Measurements from ENCODE around the gene TMEM219.
A peak's percentile ranks its signal among the peaks of the same experiment; 100 is the strongest.
"Not testable (repeated sequence)": the region's sequence is repeated elsewhere in the genome, so short reads cannot be mapped to it uniquely, and the experiment has no call there.

TMEM219 gene, protein sequence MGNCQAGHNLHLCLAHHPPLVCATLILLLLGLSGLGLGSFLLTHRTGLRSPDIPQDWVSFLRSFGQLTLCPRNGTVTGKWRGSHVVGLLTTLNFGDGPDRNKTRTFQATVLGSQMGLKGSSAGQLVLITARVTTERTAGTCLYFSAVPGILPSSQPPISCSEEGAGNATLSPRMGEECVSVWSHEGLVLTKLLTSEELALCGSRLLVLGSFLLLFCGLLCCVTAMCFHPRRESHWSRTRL

DNA sequence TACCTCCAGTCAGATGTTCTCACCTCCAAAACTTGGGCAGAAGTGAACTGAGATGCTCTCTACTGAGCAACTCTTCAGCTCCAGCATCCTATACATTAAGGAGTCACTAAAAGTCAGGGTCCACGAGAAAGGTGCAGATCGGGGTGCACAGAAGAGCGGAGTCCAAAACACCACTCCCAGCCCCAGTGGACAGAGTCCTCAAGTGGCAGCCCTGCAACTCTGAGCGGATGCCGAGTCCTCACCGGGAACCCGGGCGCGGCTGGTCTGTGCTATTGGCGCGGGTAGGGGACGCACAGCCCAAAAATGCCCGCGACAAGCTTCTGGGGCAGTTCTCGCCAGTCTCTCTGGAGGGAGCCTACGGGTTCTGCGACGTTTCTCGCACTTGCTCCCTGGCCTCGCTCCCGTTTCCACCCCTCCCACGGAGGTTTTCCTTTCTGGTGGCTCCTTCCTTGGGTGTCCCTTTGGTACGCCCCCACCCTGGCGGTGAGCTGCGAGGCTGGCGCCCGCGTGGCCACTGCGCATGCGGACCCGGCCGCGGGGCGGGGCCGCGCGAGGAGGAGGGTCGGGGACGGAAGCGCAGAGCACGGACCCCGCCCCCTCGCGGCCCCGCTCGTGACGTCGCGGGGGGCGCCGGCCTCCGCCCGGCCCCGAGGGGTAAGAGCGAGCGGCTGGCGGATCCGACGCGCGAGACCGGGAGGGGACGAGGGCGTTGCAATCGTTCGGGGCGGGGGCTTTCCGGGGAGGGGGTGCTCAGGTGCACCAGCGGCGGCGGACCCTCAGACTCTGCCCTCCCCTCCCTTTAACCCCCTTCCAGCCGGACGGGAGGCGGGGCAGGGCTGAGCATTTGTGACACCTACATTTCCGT is at the start of gene TMEM219:
Gene TMEM219, plus strand, starts transcription at position 601 of the 865 bp plus-strand sequence. CDS start 1,065 bp downstream, outside the sequence.
- peak; percentile 90 for DNase-seq

DNA sequence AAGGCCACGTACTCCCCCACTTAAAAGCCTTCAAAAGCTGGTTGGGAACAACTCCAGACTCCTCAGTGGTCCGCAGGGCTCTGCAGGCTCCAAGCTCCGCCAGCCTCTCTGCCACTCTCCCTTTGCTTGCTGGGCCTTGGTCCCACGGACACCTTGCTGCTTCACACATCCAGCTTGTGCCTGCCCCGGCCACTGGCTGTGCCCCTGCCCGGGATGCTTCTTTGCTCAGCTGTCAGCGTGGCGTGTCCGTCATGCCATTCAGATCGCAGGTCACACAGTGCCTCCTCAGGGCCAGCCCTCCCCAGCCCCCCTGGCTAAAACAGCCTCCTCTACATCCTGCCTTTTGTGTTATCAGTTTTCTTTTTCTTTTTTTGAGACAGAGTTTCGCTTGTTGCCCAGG is 49.8 kb upstream of the TMEM219 start:
- no peak for DNase-seq

DNA sequence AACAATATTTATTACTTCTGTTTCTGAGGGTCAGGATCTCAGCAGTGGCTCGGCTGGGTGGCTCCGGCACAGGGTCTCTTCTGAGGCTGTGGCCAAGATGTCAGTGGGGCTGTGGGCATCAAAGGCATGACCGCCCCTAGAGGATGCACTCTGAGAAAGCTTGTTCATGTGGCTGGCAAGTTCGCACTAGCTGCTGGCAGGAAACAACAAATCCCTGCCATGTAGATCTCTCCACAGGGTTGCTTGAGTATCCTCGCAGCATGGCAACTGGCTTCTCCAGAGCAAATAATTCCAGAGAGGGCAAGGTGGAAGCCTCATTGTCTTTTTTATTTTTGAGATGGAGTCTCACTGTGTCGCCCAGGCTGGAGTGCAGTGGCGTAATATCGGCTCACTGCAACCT is 48.4 kb upstream of the TMEM219 start:
- no peak for DNase-seq

DNA sequence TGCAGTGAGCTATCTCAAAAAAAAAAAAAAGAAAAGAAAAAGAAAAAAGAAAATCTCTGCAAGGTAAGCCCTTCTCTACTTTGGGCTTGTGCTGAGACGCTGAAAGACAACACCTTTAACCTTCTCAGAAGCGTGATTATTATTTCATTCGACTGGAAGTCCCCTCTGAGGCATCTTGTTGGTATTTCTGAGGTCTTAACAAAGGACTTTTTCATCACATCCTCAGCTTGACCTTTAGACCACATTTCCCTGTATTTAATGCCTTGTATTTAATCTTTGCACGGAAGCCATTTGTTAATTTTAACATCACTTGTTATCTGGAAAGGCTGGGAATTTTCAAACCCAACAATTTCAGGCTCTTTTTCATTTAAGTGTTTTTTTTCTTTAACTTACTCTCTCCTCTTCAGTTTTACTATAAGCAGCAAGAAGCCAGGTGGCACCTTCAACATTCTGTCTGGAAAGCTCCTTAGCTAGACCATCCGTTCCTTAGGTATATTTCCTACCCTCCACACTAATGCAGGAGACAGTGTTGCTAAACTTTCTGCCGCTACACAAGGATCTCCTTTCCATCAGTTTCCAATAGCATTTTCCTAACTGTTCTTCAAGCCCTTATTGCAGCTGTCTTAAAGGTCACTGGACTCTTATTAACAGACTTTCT is 46.2 kb upstream of the TMEM219 start:
- DNase-seq, result no peak

DNA sequence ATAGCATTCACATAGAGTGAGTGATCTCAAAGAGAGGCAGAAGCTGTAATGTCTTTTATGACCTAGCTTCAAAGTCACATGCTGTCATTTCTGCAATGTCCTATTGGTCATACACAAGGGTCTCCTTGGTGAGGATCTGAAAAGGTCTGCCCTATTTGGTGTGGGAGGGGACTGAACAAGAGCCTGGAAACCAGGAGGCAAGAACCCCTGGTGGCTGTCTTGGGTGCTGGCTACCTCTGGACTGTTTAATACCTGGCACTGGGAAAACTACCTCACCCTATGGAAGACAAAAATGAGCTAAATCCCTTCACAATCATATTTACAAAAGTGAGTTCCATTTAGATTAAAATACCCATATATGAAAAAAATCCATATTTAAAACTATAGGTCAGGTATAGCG is 44.9 kb upstream of the TMEM219 start:
- no peak for DNase-seq

DNA sequence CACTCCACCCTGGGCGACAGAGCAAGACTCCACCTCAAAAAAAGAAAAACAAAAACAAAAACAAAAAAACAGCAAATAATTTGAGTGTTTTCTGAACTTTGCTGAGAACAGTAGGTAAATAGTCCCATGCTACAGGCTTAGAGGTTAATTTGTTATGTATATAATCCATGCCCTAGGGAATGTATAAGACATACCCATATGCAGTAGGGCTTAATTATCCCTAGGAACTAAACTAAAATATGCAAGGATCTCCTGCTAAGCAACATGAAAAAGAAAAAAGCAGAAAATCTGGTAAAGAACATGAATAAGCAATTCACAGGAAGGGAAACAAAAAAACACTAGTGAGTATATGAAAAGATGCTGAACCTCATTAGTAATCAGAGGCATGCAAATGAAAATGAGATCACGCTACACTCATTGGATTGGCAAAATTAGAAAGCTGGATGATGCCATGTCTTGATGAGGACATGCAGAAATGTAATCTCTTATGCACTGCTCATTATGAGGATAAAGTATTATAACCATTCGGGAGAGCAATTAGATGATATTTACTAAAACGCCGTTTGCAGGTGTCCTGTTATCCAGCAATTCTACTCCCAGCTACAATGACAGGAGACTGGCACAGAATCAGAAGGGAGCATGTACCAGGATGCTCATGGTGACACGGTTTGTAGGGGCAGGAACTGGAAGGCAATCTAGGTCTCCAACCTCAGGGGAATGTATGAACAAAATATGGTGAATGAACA is 41.4 kb upstream of the TMEM219 start:
- DNase-seq, result no peak

DNA sequence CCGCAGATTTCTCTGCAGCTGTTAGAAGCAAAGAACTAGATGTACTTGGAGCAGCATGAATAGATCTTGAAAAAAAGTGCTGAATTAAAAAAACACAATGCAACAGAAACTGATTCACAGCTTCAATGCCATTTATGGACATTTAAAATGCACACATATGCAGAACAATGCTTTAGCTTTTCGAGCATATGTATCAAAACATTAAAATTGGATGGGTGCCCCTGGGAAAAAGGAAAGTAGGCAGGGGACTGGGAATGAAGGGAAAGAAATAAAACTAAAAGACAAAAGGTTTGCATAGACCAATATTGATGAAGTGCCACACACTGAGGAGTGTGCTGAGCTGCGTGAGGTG is 40.9 kb upstream of the TMEM219 start:
- no peak for DNase-seq

DNA sequence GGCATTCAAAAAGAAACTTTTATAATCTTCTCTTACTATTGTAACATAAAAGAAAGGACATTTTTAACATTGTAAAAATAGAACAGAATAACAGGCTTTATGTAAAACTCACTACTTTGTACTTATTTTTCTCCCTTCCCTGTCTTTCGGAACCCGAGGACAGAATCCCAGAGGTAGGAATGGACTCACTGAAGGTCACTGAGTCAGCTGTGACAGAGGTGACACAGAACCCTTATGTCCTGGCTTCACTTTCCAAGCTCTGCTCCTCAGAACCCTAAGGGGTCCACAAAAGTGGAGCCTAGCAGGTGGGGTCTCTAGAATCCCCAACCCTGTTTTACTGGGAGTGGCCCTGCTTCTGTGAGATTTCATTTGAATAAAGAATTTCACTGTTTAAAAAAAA is 39.6 kb upstream of the TMEM219 start:
- no peak for DNase-seq

DNA sequence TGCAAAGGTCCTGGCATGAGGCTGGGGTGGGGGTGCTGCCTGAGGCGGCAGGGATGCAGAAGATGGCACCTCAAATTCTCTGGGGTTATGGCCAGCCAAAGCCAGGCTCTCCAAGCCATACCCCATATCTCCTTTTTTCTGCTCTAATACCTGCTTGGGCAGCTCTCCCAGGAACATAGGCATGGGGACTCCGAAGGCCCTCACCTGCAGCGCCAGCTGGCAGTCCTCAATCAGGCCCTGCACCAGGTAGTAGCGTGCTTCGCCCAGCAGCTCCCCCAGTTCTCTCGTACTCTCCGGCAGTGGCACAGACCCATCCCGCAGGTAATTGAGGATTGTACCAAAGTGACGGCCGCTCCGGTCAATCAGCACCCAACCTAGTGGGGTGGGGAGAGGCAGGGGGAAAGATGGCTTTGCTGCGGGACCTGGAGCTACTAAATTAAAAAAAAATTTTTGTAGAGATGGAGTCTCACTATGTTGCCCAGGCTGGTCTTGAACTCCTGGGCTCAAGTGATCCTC is 38.8 kb upstream of the TMEM219 start:
- DNase-seq, result no peak

DNA sequence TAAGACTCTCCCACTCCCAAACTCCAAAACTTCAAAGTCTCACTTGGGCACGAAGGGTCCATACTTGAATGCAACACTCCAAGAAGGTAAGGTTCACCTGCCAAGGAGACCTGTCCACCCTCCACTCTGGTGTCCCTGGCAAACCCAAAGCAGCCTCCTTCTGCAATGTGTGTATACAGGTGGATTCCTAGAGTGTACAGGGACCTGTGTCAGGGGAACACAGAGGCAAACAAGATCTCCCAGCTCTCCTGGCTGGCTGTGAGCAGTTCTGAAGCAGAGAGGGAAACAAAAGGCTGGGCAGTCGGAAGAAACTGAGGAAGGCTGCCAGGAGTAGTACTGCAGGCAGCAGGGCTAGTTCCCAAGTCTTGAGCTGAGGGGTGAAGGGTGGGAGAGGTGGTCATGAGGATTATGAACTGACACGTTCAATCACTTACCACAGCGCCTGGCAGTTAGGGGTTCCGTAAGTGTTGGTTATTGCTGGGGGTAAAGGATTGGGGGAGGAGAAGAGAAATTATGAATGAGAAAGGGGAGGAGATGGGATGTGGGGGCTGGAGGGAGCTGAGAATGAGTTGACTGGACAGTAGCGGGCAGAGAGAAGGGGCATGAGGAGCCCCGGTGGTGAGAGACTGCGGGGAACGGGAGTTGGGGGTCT is 36.6 kb upstream of the TMEM219 start:
- DNase-seq, result no peak

DNA sequence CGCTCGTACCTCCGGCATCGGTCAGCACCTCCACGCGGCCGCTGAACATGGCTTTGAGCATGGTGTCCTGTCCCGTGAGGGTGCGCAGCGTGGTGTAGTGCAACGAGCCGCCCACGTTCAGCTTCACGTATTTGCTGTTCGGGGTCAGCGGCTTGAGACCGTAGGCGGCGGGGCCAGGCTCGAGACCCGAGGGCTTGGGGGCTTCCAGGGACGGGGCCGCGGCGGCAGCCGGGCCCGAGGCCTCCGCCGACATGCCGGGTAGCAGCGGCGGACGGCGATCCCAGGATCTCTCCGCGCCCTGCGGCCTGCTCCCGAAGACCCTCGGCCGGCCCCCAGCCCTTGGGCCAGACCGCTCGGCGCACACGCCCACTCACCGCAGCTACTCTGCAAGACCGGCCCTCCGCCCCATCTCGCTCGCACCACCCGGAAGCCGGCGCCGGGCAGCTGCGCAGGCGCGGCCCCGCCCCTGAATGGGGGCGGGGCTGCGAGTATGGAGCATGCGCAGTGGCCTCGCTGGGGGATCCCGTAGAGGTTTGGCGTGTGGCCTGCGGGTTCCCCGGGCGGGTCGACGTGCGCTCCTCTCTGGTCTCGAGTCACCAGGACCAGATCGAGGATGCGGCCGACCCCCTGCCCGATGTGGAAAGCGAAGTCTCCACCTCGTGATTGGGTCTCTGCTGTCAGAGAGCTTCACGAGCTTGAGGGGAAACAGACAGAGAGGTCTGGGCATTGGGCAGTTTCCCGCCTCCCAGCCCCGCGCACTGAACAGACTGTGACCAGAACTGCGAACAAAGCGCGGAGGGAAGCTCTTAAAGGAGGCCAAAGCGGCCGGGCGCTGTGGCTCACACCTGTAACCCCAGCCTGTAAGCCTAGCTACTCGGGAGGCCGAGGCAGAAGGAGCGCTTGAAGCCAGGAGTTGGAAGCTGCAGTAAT is 35.8 kb upstream of the TMEM219 start, which contains the start of gene KCTD13:
Gene KCTD13, minus strand, starts transcription at position 446 of the 930 bp plus-strand sequence. Its CDS starts 193 bp downstream, at position 253.
- peak; percentile 82 for DNase-seq

DNA sequence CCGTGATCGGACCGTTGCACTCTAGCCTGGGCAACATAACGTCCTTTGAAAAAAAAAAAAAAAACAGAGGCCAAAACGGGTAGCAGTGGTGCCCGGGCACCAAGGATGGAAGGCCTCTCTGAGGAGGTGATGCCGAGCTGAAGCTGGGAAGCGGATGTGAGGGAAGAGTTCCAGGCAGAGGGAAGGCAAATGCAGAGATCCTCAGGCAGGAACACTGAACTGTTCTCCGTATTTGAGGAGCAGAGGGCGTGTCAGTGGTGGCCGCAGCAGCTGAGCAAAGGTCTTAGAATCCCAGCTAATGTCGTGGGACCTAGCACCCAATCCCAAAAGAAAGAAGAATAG is 35.2 kb upstream of the TMEM219 start:
- DNase-seq, result peak; percentile 41

DNA sequence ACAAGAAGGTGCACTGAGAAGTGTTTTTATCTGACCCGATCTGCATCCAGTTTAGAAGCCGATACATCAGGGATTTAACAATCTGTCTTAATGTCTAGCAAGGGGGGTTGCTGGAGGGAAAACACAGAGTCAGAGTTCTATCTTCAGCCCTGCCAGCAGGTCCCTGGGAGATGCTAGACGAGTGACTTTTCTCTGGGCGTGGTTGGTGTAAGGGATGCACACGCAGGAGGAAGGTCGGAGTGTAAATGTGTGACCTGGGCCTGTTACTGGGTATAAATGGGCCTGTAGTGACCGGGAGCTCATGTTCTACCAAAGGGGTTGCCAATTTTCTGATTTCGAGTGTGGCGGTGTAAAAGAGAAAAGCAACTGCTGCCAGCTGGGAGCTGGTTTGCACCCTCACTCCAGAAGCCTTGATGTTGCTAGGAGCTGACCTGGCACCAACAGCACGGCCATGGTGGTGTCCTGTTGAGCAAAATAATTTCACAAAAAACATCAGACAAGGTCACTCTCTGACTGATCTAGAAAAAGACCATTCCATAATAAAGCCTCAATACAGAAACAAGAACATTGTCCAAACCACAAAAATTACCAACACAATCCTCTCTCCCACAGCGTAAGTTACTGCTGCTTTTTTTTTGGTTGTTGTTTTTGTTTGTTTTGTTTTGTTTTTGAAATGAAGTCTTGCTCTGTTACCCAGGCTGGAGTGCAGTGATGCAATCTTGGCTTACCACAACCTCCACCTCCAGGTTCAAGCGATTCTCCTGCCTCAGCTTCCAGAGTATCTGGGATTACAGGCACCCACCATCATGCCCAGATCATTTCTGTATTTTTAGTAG is 34.6 kb upstream of the TMEM219 start:
- DNase-seq, result no peak

DNA sequence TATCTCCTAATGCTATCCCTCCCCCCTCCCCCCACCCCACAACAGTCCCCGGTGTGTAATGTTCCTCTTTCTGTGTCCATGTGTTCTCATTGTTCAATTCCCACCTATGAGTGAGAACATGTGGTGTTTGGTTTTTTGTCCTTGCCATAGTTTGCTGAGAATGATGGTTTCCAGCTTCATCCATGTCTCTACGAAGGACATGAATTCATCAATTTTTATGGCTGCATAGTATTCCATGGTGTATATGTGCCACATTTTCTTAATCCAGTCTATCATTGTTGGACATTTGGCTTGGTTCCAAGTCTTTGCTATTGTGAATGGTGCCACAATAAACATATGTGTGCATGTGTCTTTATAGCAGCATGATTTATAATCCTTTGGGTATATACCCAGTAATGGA is 30.1 kb upstream of the TMEM219 start:
- DNase-seq, result not testable (repeated sequence)

DNA sequence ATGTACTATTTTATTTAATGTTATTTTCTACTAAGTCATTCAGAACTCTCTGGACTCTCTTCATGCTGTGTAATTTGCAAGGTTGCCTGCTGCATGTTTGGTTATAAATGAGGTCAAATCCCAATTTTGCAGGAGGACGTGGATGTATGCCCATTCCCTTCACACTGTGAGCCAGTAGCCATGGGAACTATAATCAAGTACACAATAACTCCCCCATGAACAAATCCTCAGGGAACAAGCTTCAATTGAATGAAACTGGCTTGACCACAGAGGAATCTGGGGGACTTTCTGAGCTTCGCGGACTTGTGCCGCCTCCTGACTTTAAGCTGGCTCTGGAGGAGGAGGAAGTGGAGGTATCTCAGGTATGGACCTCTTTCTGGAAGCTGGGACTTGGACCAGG is 21.2 kb upstream of the TMEM219 start:
- DNase-seq, result no peak

DNA sequence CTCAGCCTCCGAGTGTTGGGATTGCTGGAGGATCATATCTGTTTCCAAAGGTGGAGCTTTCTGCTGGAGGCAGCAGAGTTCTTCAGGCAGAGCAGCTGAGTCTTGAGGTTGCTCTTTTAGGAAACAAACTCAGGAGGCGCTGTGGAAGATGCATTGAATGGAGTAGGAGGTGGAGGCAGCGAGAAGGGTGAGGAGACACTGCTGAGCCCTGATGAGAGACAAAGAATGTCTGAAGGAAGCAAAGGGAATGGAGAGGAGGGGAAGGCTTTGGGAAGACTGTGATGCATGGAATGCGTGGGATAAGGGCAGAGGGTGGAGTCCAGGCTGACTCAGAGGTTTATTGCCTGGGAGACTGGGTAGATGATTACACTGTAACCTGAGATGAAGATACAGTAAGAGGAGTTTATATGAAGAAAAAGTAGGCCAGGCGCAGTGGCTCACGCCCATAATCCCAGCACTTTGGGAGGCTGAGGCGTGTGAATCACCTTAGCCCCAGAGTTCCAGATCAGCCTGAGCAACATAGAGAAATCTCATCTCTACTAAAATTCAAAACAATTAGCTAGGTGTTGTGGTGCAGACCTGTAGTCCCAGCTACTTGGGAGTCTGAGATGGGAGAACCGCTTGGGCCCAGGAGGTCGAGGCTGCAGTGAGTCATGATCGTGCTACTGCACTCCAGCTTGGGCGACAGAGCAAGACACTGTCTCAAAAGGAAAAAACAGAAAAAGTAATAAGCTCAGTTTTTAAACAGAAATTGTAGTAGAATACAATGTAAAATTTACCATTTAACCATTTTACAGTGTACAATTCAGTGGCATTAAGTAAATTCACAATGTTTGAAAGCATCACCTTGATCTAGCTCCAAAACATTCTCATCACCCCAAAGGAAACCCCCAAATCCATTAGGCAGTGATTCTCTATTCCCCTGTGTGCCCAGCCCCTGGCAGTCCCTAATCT is 17.8 kb upstream of the TMEM219 start:
- DNase-seq, result peak; percentile 99

DNA sequence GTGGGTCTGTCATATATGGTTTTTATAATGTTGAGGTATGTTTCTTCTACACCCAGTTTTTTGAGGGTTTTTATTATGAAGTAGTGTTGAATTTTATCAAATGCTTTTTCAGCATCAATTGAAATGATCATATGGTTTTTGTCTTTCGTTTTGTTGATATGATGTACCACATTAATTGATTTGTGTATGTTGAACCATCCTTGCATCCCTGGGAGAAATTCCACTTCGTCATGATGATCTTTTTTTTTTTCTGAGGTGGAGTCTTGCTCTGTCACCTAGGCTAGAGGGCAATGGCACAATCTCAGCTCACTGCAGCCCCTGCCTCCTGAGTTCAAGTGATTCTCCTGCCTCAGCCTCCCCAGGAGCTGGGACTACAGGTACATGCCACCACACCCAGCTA is 14.0 kb upstream of the TMEM219 start:
- DNase-seq, result no peak

DNA sequence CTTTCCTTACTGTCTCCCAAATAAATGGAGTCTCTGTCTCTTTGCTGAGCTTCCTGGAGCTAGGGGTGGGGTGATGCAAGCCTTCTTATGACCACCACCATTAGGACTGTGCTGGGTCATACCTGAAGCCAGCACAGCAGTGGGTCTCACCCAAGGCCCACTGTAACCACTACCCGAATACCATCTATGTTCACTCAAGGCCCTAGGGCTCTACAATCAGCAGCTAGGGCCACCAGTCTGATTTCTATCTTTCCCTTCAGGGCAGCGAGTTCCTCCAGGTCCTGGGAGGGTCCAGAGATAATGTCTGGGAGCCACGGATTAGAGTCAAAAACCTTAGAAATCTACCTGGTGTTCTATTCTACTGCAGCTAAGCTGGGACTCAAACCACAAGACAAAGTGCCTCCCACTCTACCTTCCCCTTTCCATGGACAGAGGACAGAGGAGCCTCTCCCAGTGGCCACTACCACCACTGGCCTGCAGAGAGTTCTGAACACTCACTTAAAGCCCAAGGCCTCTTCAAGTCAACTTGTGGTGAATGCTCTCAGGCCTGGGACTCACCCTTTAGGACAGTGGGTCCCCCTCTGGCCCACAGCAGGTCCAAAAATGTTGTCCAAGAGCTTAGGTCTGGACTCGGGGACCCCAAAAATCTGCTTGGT is 10.9 kb upstream of the TMEM219 start:
- no peak for DNase-seq

Measured in fibroblast of skin of right biceps (primary cell).